Esophagus muscularis mucosa (tissue), 4 donors: Measurements from ENCODE around the gene LIN9. TPM values are rescaled to one million over a fixed set of nuclear protein-coding genes. Genes with fewer than 3 reads are reported as not detected.

Source experiments
- DNase-seq: peaks from one replicate; pipeline ENCODE4 v3.0.0-alpha.2; 2017; ENCODE audit errors: extremely low spot score
- H3K27ac ChIP-seq, 4 donors: fragments of 200-600 bp; sonication (generic); replicated peaks in 1 of 4; 1 replicate in 3 of 4; 2 replicates in 1 of 4; pipeline ENCODE4 v1.5.1; 2016 to 2019; ENCODE audit warnings: mild to moderate bottlenecking in 1 of 4
- H3K27me3 ChIP-seq, 4 donors: fragments of 200-600 bp; sonication (generic); one replicate each; pipeline versions ENCODE4 v1.5.1 to v1.6.0; 2016 to 2019
- H3K36me3 ChIP-seq, 4 donors: fragments of 200-600 bp; sonication (generic); one replicate each; pipeline ENCODE4 v1.5.1; 2016 to 2019
- H3K4me1 ChIP-seq, 4 donors: fragments of 200-600 bp; sonication (generic); one replicate each; pipeline ENCODE4 v1.5.1; 2016 to 2019
- H3K4me3 ChIP-seq, 4 donors: fragments of 200-600 bp; sonication (generic); 1 replicate in 2 of 4; 2 replicates in 2 of 4; pipeline ENCODE4 v1.5.1; 2016 to 2019; ENCODE audit warnings: mild to moderate bottlenecking in 4 of 4, moderate library complexity in 1 of 4
- H3K9me3 ChIP-seq, 4 donors: fragments of 200-600 bp; sonication (generic); 1 replicate in 3 of 4; 2 replicates in 1 of 4; pipeline ENCODE4 v1.5.1; 2016 to 2019
- CTCF ChIP-seq, 3 experiments: fragments of 200-600 bp in 2 of 3; fragments of 450-650 bp in 1 of 3; sonication (generic) in 2 of 3; IDR thresholded peaks; one replicate each; pipeline ENCODE4 v1.5.1; 2017 to 2019; ENCODE audit warnings: antibody characterized with exemption in 3 of 3, mild to moderate bottlenecking in 2 of 3, moderate library complexity in 1 of 3
- EP300 ChIP-seq: sonication (generic); formaldehyde crosslinking; IDR thresholded peaks from one replicate; pipeline ENCODE4 v1.6.1; 2017; ENCODE audit warnings: antibody characterized with exemption
- POLR2A ChIP-seq: fragments of 450-650 bp; IDR thresholded peaks from one replicate; pipeline ENCODE4 v1.6.1; 2017; ENCODE audit warnings: antibody characterized with exemption, moderate library complexity, mild to moderate bottlenecking, low read depth
- POLR2AphosphoS5 ChIP-seq, 2 donors: sonication (generic); formaldehyde crosslinking; IDR thresholded peaks; one replicate each; pipeline ENCODE4 v1.6.1; 2017; ENCODE audit warnings: antibody characterized with exemption in 2 of 2
- WGBS: methylation state at CpG from one replicate; pipeline ENCODE4 v1.1.5; 2018; 5-methylcytosine and 5-hydroxymethylcytosine counted together
- intact Hi-C: fragments of 100-400 bp; cut with DNase I; formaldehyde crosslinking; loops from one replicate; pipeline ENCODE4 v1.15.1; 2023
- total RNA-seq, 4 donors: library from RNA; depleted of rRNA; stranded (reverse); fragments of >200 nt; gene quantifications; one replicate each; pipeline versions ENCODE4 v1.1.0 to v1.2.1, GENCODE V29; 2016

LIN9 gene
- total RNA-seq, 4 donors from 2014 or later, result 2.1 to 4.6 (median 2.8) TPM

- intact Hi-C loops, result no loop called here
- Histone ChIP-seq H3K4me1 (no peaks in the 10 kb centered on the region), H3K36me3 (no peaks in the 10 kb centered on the region), H3K4me3 (no peak overlapping the region), H3K9me3 (no peaks in the 10 kb centered on the region), H3K27ac (no peak overlapping the region), H3K27me3 (no peaks in the 10 kb centered on the region)
- 71% methylated on average over 5 of the region's 5 CpGs for WGBS
- no peak for DNase-seq
- TF ChIP-seq EP300, result no peak
- TF ChIP-seq CTCF (IDR thresholded peaks at IDR 0.05), result no peak
- TF ChIP-seq POLR2AphosphoS5 (IDR thresholded peaks at IDR 0.05), result no peak
- no peak for TF ChIP-seq POLR2A
Observed at GRCh38 chr1:226201029-226201593, 107.9 kb downstream of the LIN9 start.

- Histone ChIP-seq H3K27me3 (no peaks in the 10 kb centered on the region), H3K4me3 (no peak overlapping the region), H3K36me3 (no peaks in the 10 kb centered on the region), H3K9me3 (no peaks in the 10 kb centered on the region), H3K4me1 (no peaks in the 10 kb centered on the region), H3K27ac (no peak overlapping the region)
- 75% methylated on average over 2 of the region's 2 CpGs for WGBS
- intact Hi-C loops, result no loop called here
- DNase-seq, result no peak
- TF ChIP-seq EP300, result no peak
- no peak for TF ChIP-seq POLR2A
- no peak for TF ChIP-seq POLR2AphosphoS5 (IDR thresholded peaks at IDR 0.05)
- no peak for TF ChIP-seq CTCF (IDR thresholded peaks at IDR 0.05)
Observed at GRCh38 chr1:226199971-226200370, 109.0 kb downstream of the LIN9 start.

- intact Hi-C loops, result no loop called here
- 82% methylated on average over 1 of the region's 1 CpG for WGBS
- DNase-seq, result no peak
- no peak overlapping the region for H3K4me3 ChIP-seq
- no peaks in the 10 kb centered on the region for H3K27me3 ChIP-seq
- no peak for TF ChIP-seq POLR2A
- no peak for TF ChIP-seq CTCF (IDR thresholded peaks at IDR 0.05)
- no peak for TF ChIP-seq EP300
- no peak for TF ChIP-seq POLR2AphosphoS5 (IDR thresholded peaks at IDR 0.05)
- no peaks in the 10 kb centered on the region for H3K36me3 ChIP-seq
- H3K27ac ChIP-seq, result no peak overlapping the region
- H3K4me1 ChIP-seq, result no peaks in the 10 kb centered on the region
- no peaks in the 10 kb centered on the region for H3K9me3 ChIP-seq
Observed at GRCh38 chr1:226195144-226195543, 113.8 kb downstream of the LIN9 start.

GRCh38 chr1:226187380-226187779, 121.6 kb downstream of the LIN9 start:
- TF ChIP-seq POLR2A (no peak), EP300 (no peak), POLR2AphosphoS5 (IDR thresholded peaks at IDR 0.05) (no peak), CTCF (IDR thresholded peaks at IDR 0.05) (no peak)
- intact Hi-C loops, result loop anchor here (5.0 kb wide), 1 partner anchor 120 kb away; no protein-coding TSS in a partner anchor
- H3K9me3 ChIP-seq, result no peaks in the 10 kb centered on the region
- H3K27ac ChIP-seq, result peak overlapping the region; percentile 88 to 96 (median 94)
- no peak for DNase-seq
- peaks cover 32 to 43% (median 39%) of the 10 kb centered on the region in 4 donors for H3K4me1 ChIP-seq
- H3K36me3 ChIP-seq, result no peaks in the 10 kb centered on the region
- no peaks in the 10 kb centered on the region for H3K27me3 ChIP-seq
- H3K4me3 ChIP-seq, result peak overlapping the region; percentile 82 to 96 (median 90)
- WGBS, result 81% methylated on average over 7 of the region's 7 CpGs

- H3K27ac ChIP-seq, result peak overlapping the region; percentile 88 to 96 (median 94)
- WGBS, result 5% methylated on average over 10 of the region's 10 CpGs
- H3K9me3 ChIP-seq, result no peaks in the 10 kb centered on the region
- H3K27me3 ChIP-seq, result no peaks in the 10 kb centered on the region
- peaks cover 36 to 47% (median 43%) of the 10 kb centered on the region in 4 donors for H3K4me1 ChIP-seq
- H3K4me3 ChIP-seq, result peak overlapping the region; percentile 82 to 96 (median 90)
- intact Hi-C loops, result loop anchor here (5.0 kb wide), 1 partner anchor 120 kb away; no protein-coding TSS in a partner anchor
- TF ChIP-seq CTCF (IDR thresholded peaks at IDR 0.05), result no peak
- TF ChIP-seq POLR2A, result no peak
- TF ChIP-seq EP300, result no peak
- TF ChIP-seq POLR2AphosphoS5 (IDR thresholded peaks at IDR 0.05), result no peak
- H3K36me3 ChIP-seq, result no peaks in the 10 kb centered on the region
- no peak for DNase-seq
Observed at GRCh38 chr1:226187019-226187322, 122.0 kb downstream of the LIN9 start.
